8988T (cell line): ENCODE data around the gene IZUMO4.

Source experiments
- DNase-seq: peaks from one replicate; pipeline ENCODE4 v3.0.0; 2011

The IZUMO4 gene, protein sequence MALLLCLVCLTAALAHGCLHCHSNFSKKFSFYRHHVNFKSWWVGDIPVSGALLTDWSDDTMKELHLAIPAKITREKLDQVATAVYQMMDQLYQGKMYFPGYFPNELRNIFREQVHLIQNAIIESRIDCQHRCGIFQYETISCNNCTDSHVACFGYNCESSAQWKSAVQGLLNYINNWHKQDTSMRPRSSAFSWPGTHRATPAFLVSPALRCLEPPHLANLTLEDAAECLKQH

DNA sequence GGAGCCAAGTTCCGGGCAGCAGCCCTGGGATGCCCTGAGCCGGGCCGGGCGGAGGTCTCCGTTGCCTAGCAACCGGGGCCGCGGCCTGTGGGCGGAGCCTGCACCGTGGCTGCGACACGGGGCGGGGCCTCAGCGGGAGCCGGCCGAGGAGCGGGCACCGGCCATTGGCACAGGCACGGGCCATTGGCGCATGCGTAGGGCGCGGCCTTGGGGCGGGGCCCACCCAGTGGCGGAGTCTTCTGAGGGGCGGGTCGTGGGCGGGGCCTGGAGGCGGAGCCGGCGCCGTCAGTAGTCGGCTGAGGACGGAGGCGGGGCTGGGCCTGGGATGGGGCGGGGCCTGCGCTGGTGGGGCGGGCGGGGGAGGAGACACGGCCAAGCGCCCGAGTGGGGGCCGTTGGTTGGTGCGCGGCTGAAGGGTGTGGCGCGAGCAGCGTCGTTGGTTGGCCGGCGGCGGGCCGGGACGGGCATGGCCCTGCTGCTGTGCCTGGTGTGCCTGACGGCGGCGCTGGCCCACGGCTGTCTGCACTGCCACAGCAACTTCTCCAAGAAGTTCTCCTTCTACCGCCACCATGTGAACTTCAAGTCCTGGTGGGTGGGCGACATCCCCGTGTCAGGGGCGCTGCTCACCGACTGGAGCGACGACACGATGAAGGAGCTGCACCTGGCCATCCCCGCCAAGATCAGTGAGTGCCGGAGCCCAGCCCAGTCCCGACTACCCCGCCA is at the start of gene IZUMO4:
IZUMO4 (plus strand) TSS at position 436 of the 723 bp plus-strand sequence; CDS start at position 467, 31 bp downstream.
- DNase-seq = peak; percentile 93

DNA sequence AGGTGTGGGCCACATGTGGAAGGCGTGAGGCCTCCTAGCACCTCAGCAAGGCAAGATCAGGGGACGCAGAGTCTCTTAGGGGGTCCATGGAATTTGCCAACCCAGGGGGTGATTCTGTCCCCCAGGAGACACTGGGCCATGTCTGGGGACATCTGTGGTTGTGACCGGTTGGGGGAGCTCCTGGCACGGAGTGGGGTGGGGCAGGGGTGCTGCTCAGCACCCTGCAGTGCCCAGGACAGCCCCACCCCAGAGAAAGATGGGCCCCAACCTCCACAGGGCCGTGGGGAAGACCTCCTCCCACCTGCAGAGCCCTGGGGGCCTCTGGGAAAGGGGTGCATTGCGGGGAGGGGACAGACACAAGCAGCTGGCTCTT is 49.7 kb upstream of the IZUMO4 start:
- DNase-seq = peak; percentile 15

DNA sequence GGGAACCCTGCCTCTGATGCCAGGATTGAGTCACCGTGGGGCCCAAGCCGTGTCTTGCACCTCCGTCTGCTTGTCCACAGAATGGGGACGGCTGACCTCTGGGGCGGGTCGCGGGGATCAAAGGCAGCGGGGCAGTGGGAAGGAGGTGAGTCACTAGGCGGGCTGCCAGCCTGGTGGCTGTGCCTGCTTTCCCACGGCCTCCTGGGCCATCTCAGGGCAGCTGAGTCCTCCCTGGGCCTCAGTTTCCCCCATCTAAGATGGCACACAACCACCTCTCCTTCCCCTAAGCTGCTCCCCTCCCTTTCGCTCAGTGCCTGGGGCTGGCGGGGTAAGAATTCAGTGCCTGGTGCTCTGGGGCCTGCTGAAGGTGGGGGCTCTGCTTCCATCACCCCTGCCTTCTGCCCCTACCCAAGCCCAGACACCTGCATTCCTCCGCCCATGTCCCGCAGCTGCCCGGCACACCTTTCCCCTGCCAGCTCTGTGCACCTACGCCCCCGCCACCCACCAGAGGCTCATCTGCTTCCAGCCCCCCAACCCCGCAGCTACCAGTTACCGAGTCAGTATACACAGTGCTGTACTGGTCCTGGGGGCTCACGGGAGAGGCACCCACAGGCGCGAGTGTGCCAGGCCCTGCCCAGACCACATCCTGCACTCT is 49.1 kb upstream of the IZUMO4 start:
- peak; percentile 26 for DNase-seq

DNA sequence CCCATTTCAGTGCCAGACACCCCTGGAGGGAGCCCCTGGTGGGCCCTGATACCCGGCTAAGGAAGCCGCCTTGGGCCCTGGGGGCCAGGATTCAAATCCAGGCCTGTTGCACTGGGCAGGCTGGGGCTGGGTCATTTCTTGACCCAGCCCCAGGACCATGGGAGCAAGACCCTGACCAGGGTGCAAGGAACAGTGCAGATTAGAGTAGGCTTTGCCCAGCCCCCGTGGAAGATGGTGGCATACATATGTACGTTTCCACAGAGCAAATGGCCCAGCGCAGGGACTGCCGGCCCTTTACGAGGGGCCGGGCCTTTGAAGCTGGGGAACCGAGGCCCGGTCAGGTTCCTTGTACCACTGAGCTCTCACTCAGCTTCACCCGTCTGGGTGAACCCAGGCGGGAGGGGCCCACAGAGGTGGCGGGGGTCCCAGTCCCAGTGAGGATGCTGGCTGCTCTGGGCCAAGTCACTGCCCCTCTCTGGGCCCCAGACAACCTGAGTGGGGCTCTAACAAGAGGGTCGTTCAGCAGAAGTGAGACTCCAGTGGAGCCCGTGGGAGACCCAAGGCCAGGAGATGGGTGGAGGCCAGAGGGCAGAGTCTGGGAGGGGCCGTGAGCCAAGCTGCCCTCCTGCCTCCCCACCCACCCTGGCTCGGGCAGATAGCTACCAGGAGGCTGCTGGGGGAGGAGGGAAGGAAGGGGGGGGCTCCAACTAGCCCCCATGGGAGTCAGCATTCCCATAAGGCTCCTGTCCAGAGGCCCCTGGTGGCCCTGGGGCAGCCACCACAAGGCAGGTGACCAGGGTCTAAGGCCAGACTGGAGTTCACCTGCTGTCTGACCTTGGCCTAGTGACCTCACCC is 48.4 kb upstream of the IZUMO4 start:
- peak; percentile 14 for DNase-seq

DNA sequence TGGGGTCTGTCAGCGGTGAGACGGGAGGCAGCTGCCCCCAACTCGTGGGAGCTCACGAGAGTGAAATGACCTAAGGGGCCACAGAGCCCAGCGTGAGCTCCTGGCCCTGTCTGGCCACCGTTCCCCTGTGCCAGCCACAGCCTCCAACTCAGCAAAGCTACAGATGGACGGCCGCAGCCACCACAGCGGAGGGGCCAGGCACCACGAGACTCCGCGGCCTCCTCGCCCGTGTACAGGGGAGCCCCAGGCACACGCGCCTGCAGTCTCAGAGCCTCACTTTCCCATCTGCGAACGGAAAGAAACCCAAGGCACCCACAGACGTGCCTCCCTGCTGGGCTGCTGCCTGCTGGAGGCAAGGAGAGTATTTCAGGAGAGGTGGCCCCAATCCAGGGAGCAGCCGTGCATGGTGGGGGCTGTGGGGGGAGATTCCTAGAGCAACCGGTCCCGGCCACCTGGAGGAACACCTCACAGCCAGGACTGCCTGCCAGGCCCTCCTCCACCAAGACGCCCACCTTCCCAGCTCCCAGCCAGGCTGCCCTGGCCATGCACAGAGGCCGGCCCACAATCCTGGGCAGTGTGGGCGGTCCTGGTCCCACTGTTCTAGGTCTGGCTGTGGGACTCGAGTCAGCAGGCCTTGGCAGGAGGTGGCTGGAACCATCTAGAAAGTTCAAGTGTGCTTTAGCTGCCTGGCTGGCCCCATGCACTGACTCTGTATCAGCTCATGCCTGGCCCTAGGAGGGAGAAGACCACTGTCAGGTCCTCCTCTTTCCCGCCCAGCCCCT is 47.6 kb upstream of the IZUMO4 start:
- peak; percentile 33 for DNase-seq

DNA sequence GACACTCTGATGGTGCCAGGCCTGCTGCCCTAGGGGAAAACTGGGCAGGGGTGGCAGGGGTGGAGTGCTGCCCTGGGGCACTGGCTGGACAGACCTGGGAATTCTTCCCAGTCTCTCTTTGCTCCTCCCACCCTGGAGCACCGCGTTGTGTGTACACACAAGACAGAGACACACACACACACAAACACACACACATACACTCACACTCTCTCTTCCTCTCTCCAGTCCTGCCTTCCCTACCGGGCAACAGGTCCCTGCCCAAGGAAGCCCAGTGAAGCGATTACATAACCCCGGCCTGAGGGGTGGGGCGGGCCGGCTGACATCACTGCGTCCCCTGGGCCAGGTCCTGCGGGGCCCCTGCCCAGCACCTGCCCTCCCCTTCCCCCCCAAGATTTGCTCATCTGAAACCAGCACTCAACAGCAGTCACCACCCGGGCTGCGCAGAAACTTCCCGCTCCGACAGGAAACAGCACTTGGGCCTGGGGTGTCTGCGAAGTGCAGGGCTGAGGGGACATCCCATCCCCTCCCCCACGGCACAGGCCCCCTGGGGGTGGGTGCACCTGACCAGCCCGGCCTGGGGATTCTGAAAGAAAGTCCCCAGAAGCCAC is 46.9 kb upstream of the IZUMO4 start:
- peak; percentile 57 for DNase-seq

DNA sequence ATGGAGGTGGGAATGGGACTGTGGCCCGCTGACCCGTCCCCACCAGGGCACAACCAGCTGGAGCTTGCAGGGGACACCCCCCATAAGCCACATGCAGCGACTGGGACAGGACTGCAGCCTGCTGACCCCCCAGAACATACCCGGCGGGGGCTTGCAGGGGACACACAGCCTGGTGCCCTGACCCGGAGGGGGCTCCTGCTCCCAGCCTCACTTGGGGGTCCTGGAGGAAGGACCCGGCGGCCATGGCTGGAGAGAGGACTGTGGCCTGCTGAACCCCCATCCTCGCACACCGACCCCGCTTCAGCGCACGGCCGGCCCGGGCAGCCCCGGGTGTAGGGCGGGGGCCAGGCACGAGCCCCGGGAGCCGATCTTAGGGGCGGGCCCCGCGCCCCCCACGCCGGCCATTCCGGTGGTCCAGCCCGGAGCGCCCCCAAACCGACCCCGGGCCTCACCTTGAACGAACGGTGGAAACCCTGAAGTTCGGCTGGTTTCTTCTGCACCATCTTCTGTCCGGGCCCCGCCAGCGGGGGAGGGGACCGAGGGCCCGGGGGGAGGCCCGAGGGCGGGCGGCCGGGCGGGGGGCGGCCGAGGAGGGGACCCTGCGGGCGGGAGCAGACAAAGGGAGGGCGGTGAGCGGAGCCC is 46.2 kb upstream of the IZUMO4 start:
- peak; percentile 32 for DNase-seq

DNA sequence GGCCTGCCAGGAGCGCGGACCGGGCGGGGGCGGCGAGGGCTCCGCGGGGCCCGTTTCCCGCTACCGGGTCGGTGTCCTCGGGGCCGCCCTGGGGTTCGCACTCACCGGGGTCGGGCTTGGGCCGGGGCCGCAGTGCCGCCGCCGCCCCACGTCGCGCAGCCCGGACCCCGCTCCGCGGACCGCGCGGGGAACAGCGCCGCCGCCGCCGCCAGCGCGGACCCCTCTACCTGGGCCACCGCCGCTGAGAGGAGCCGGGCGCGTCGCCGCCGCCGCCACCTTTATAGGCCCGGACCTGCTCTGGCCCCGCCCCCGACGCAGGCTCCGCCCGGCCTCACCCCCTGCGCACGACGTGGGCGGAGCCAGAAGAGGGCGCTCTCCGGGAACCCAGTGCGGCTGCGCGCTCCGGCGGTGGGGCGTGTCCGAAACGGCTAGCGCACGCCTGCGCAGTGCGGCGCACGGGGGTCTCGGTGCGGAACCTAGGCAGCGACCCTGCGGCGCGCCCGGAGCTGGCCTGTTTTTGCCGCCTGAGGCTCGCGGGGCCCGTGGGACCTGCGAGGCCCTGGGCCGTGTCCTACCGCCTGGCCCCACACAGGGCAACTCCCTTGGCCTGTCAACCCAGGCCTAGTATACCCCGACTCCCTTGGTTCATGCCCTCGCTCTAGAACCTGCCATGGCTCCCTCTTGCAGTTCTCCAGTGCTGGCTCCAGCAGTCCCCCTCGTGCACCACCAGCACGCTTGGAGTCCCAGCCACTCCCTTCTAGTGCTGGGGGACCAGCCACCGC is 45.5 kb upstream of the IZUMO4 start, which contains the start of gene MKNK2:
MKNK2 (minus strand) TSS at position 254 of the 782 bp plus-strand sequence. CDS start 393 bp downstream, outside the sequence.
- DNase-seq = peak; percentile 88

DNA sequence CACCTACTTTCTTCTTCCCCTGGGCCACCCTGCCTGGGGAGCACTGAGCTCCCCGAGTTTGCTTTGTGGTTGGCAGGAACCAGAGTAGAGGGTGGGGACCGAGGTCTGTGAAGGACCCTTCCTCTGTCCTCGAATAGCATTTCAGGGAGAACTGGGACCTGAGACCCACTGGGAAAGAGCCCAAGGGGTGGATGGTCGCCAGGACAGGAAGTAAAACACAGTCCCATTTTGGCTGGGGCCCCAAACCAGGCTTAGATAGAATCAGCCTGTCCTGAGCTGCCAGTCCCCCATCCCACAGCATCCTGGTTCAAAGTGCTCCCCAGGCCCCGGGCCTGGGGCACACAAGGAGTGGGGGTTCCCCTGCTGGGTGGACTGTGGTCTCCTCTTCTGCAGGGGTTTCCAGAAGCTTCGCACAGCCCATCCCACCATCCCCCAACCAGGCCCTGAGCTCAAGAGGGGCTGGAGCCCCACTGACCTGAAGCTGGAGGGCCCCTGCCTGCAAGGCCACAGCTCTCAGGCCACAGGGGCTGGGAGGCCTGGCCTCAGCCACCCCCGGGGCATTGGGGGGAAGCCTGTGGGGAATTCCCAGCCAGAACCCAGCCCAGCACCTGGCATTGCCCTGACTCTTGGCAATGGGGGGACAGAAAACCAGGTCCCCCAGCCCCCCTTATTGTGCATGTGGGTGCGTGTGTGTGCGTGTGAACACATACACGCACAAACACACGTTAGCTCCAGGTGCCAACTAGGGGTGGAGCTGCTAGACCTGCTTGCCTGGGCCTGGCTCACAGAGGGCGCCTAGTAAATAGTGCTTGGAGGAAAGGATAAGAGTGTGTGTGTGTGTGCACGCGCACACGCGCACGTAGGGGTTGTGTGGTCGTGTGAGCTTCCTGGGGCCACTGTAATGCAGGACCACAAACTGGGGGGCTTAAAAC is 44.7 kb upstream of the IZUMO4 start:
- peak; percentile 6 for DNase-seq

DNA sequence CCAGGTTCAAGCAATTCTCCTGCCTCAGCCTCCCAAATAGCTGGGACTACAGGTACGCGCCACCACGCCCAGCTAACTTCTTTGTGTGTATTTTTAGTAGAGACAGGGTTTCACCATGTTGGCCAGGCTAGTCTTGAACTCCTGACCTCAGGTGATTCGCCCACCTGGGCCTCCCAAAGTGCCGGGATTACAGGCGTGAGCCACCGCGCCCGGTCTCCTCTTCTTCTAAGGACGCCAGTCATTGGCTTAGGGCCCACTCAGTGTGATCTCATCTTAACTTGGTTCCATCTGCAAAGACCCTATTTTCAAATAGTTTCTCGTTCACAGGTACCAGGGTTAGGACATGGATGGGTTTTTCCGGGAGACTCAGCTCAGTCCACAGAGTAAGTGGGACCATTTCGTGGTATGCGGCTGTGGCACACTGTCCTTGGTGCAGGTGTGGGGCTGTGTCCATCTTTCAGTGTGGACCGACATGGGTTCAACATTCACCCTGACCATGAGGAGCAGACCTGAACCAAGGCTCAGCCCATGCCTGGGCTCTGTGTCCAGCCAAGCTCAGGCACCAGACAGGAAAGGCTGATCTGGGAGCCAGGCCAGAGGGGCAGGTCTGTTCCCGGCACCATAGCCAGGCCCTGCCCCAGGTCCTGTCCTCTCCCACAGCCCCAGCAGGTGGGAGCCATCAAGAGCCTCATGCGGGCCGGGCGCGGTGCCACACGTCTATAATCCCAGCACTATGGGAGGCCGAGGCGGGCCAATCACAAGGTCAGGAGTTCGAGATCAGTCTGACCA is 42.9 kb upstream of the IZUMO4 start:
- DNase-seq = no peak

DNA sequence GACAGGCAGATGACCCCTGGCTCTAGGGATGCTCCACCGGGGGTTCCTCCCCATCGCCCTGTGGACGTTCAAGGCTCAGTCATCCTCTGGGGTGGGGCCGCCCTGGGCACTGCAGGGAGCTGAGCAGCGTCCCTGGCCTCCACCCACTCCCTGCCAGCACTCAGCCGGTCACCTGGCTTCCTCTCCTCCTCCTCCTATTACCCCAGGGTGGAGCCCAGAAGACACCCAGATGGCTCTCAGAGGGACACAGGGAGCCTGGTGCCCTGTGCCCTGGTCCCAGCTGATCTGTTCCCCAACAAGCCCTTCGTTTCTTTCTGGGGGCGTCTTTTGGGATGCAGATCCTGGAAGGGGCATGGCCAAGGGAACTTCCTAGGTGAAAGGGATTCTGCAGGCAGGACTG is 42.0 kb upstream of the IZUMO4 start:
- peak; percentile 2 for DNase-seq

DNA sequence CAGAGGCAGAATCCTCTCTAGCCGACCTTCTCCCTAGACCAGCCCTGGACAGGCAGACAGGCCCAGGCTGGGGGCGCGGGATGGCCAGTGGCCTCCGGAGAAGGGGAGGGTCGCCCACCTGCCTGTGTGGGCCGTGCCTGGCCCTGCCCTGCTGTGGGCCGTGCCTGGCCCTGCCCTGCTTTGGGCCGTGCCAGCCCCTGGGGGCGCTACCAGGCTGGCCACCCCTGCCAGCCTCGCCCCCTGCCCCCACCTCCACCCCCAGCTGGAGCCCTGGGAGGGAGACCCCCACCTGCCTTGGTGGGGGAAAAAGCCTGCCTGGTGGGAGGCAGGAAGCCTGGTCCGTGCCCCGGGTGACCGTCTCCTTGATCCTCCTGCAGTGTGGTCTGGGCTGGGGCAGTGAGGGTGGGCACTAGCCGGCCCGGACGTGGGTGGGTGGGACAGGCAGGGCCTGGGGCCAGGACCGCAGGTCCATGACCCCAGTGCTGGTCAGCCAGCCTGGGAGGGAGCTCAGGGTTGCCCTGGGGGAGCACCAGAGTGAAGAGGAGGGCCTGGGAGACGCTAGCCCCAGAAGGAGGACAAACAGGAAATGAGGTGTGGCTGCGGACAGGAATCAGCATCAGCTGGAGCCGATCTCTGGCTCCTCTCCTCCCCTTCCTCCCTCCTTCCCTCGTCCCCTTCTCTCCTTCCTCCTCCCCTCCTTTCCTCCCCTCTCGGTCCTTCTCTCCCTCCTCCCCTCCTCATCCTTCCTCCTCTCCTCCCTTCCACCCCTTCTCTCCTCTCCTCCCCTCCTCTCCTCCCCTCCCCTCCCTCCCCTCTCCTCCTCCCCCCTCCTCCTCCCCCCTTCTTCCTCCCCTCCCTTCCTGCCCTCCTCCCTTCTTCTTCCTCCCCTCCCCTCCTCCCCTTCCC is 40.5 kb upstream of the IZUMO4 start:
- peak; percentile 2 for DNase-seq

DNA sequence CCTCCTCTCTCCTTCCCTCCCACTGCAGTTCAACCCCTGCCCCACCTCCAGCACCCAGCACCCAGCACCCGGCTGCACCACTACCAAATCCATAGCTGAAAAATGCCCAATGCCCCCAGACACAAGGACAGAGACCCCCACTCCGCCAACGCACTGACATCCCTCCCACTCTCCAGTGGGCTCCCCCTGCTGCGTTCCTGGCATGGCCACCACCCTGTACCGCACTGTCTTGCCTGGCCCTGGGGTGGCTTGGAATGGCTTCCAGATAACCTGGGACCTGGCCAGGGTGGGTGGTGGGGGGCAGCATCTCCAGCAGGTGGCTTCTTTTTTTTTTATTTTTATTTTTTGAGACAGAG is 39.9 kb upstream of the IZUMO4 start:
- DNase-seq = no peak

DNA sequence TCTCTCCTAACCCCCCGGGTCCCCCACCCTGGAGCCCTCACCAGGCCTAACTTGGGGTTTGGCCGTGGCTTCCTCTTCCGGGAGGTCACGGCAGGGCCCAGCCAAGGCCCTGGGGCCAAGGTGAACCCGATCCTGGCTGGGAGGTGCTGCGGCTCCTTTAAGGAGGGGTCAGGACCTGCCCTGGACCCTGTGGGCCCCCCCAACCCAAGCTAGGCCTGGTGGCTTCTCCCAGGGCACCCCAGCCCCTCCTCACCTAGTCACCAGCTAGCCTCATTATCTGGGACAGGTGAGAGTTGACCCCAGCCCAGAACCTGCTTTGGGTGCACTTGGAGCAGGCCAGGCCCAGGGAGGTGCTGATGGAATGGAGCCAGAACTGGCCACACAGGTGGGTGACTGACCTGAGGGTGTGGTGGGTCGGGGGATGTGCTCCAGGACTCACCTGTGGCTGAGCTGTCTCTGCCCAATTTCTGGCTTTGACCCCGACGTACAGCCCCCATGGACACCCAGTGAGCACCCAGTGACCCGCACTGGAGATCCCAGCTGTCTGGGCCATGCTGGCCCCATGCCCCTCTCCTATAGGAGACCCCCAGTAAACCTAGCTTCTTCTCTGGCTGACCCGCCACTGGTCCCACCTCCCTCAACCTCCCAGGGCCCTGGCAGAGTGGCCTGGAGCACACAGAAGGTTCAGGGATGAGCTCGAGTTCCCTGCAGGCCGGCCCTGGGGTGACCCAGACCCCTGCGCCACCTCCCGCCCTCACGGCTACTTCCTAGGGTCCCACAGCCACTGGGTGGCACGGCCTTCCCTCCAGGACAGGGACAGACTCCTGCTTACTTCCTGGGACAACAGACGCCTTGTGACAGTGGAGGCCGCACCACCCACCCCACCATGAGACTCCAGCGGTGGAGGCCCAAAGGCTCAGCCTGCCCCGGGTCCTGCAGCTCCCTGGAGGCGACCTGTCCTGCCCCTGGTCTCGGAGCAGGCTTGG is 38.9 kb upstream of the IZUMO4 start:
- DNase-seq = no peak

DNA sequence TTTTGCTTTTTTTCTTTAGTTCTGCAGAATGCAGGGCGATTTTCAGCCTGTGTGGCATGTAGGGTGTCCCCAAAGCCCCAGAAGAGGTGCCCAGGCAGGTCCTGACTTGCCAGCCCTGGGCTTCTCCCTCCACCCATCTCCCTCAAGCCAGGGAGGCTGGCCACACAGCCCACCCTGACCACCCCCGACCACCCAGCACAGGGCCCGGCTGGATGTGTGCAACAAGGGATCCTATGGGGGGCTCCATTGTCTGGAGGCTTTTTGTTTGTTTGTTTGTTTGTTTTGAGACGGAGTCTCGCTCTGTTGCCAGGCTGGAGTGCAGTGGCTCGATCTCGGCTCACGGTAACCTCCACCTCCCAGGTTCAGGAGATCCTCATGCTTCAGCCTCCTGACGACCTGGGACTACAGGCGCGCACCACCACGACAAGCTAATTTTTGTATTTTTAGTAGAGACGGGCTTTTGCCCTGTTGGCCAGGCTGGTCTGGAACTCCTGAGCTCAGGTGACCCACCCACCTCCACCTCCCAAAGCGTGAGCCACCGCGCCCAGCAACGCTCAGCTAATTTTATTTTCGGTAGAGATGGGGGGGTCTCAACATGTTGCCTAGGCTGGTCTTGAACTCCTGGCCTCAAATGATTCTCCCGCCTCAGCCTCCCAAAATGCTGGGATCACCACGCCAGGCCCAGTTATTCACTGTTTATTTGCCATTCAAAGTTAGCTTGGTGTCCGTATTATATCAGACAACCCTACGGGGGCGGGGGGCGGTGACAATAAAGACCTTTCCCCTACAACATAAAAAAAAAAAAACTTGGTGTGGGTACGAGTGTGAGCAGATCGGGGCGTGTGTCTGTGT is 37.9 kb upstream of the IZUMO4 start:
- no peak for DNase-seq
